HG03108 (cell line): Measurements from ENCODE around the gene ASAP2.
"Not testable (repeated sequence)": the region's sequence is repeated elsewhere in the genome, so short reads cannot be mapped to it uniquely, and the experiment has no call there.

Source experiments
- ATAC-seq: cut with Tn5 transposase; IDR thresholded peaks from one replicate; pipeline ENCODE4 v1.9.1; 2021; ENCODE audit warnings: moderate library complexity; ENCODE audit not compliant: unreplicated experiment

ASAP2 gene

GRCh38 chr2:9210030-9210429 is 3.4 kb downstream of the ASAP2 start:
- ATAC-seq, result no peak

GRCh38 chr2:9211496-9211895 is 4.9 kb downstream of the ASAP2 start:
- ATAC-seq, result no peak

- no peak for ATAC-seq
Observed at GRCh38 chr2:9212010-9212635, 5.5 kb downstream of the ASAP2 start.

GRCh38 chr2:9212661-9213411 is 6.2 kb downstream of the ASAP2 start:
- no peak for ATAC-seq

GRCh38 chr2:9213477-9214051 is 7.0 kb downstream of the ASAP2 start:
- no peak for ATAC-seq

- no peak for ATAC-seq
Observed at GRCh38 chr2:9214873-9215272, 8.3 kb downstream of the ASAP2 start.

GRCh38 chr2:9215680-9216079 is 9.1 kb downstream of the ASAP2 start:
- no peak for ATAC-seq

GRCh38 chr2:9216143-9216542 is 9.5 kb downstream of the ASAP2 start:
- ATAC-seq, result not testable (repeated sequence)

- no peak for ATAC-seq
Observed at GRCh38 chr2:9217838-9218770, 11.5 kb downstream of the ASAP2 start.

GRCh38 chr2:9219027-9219445 is 12.4 kb downstream of the ASAP2 start:
- ATAC-seq, result no peak

GRCh38 chr2:9220201-9220600 is 13.6 kb downstream of the ASAP2 start:
- no peak for ATAC-seq

- no peak for ATAC-seq
Observed at GRCh38 chr2:9221223-9221622, 14.6 kb downstream of the ASAP2 start.

GRCh38 chr2:9222239-9222892 is 15.8 kb downstream of the ASAP2 start:
- ATAC-seq, result no peak

- no peak for ATAC-seq
Observed at GRCh38 chr2:9222893-9223287, 16.3 kb downstream of the ASAP2 start.

- no peak for ATAC-seq
Observed at GRCh38 chr2:9225806-9226205, 19.2 kb downstream of the ASAP2 start.

- ATAC-seq, result no peak
Observed at GRCh38 chr2:9226458-9227380, 20.1 kb downstream of the ASAP2 start.

GRCh38 chr2:9228088-9228751 is 21.6 kb downstream of the ASAP2 start:
- no peak for ATAC-seq

- ATAC-seq, result no peak
Observed at GRCh38 chr2:9228781-9229469, 22.3 kb downstream of the ASAP2 start.

GRCh38 chr2:9229470-9229820 is 22.8 kb downstream of the ASAP2 start:
- no peak for ATAC-seq
